ENCODE results near the gene RREB1.

Gene RREB1

GRCh38 chr6:7143476-7143974, 35.8 kb downstream of the RREB1 start:
- Histone ChIP-seq H3K4me2 (ENCODE audit: low read depth, low read length, poor library complexity, severe bottlenecking) (no peak overlapping the region), H3K27ac (ENCODE audit: low read depth, low read length) (no peak overlapping the region), H3K9ac (ENCODE audit: low read length) (no peak overlapping the region), H3K27me3 (ENCODE audit: low read length) (no peaks in the 10 kb centered on the region), H3K9me3 (ENCODE audit: insufficient read depth, low read length) (no peaks in the 10 kb centered on the region), H3K79me2 (ENCODE audit: insufficient read depth, low read length) (no peaks in the 10 kb centered on the region), H3K9me2 (replicated peaks; ENCODE audit: insufficient read depth, low read length) (no peaks in the 10 kb centered on the region), H3K4me3 (ENCODE audit: insufficient read depth, low read length, poor library complexity, severe bottlenecking) (no peak overlapping the region), H4K20me1 (ENCODE audit: low read depth, low read length) (peaks cover 11% of the 10 kb centered on the region; the same call in 1 of the 2 replicates), H2AFZ (ENCODE audit: low read depth, low read length, severe bottlenecking) (no peak overlapping the region), H3F3A (ENCODE audit: insufficient read depth) (peaks cover 13% of the 10 kb centered on the region), H3K36me3 (ENCODE audit: low read length) (no peaks in the 10 kb centered on the region)
- TF ChIP-seq EZH2phosphoT487 (conservative IDR thresholded peaks at IDR 0.05; ENCODE audit: low read length) (no peak), CTCF (IDR thresholded peaks at IDR 0.05; ENCODE audit: insufficient read depth, low read length, poor library complexity, severe bottlenecking) (no peak)

- Histone ChIP-seq H3F3A (ENCODE audit: insufficient read depth) (peaks cover 7% of the 10 kb centered on the region; the same call in 1 of the 2 replicates), H3K4me2 (ENCODE audit: low read depth, low read length, poor library complexity, severe bottlenecking) (no peak overlapping the region), H3K27ac (ENCODE audit: low read depth, low read length) (no peak overlapping the region), H3K36me3 (ENCODE audit: low read length) (no peaks in the 10 kb centered on the region), H3K9ac (ENCODE audit: low read length) (no peak overlapping the region), H2AFZ (ENCODE audit: low read depth, low read length, severe bottlenecking) (no peak overlapping the region), H3K27me3 (ENCODE audit: low read length) (no peaks in the 10 kb centered on the region), H3K79me2 (ENCODE audit: insufficient read depth, low read length) (no peaks in the 10 kb centered on the region), H4K20me1 (ENCODE audit: low read depth, low read length) (peaks cover 11% of the 10 kb centered on the region; the same call in 1 of the 2 replicates), H3K4me3 (ENCODE audit: insufficient read depth, low read length, poor library complexity, severe bottlenecking) (no peak overlapping the region), H3K9me2 (replicated peaks; ENCODE audit: insufficient read depth, low read length) (no peaks in the 10 kb centered on the region), H3K9me3 (ENCODE audit: insufficient read depth, low read length) (no peaks in the 10 kb centered on the region)
- TF ChIP-seq CTCF (IDR thresholded peaks at IDR 0.05; ENCODE audit: insufficient read depth, low read length, poor library complexity, severe bottlenecking) (no peak), EZH2phosphoT487 (conservative IDR thresholded peaks at IDR 0.05; ENCODE audit: low read length) (no peak)
Observed at GRCh38 chr6:7144872-7145584, 37.3 kb downstream of the RREB1 start.

GRCh38 chr6:7145585-7145884, 37.8 kb downstream of the RREB1 start:
- Histone ChIP-seq H3K9me2 (replicated peaks; ENCODE audit: insufficient read depth, low read length) (no peaks in the 10 kb centered on the region), H3K9ac (ENCODE audit: low read length) (no peak overlapping the region), H3F3A (ENCODE audit: insufficient read depth) (peaks cover 7% of the 10 kb centered on the region; the same call in 1 of the 2 replicates), H2AFZ (ENCODE audit: low read depth, low read length, severe bottlenecking) (no peak overlapping the region), H3K4me3 (ENCODE audit: insufficient read depth, low read length, poor library complexity, severe bottlenecking) (no peak overlapping the region), H3K27me3 (ENCODE audit: low read length) (no peaks in the 10 kb centered on the region), H3K79me2 (ENCODE audit: insufficient read depth, low read length) (no peaks in the 10 kb centered on the region), H4K20me1 (ENCODE audit: low read depth, low read length) (peaks cover 17% of the 10 kb centered on the region; the same call in 1 of the 2 replicates), H3K27ac (ENCODE audit: low read depth, low read length) (no peak overlapping the region), H3K9me3 (ENCODE audit: insufficient read depth, low read length) (no peaks in the 10 kb centered on the region), H3K4me2 (ENCODE audit: low read depth, low read length, poor library complexity, severe bottlenecking) (no peak overlapping the region), H3K36me3 (ENCODE audit: low read length) (no peaks in the 10 kb centered on the region)
- TF ChIP-seq CTCF (IDR thresholded peaks at IDR 0.05; ENCODE audit: insufficient read depth, low read length, poor library complexity, severe bottlenecking) (no peak), EZH2phosphoT487 (conservative IDR thresholded peaks at IDR 0.05; ENCODE audit: low read length) (no peak)
